Astrocyte (in vitro differentiated cells and primary cell): Measurements from ENCODE around the gene SSBP1.

Experiments used
- EZH2 ChIP-seq: IDR thresholded peaks from 2 replicates; pipeline ENCODE4 v1.6.1; 2012; ENCODE audit warnings: mild to moderate bottlenecking, low read length, inconsistent platforms; ENCODE audit not compliant: insufficient read depth
- TF ChIP-seq, protein P1 (sequence below): IDR thresholded peaks from 2 replicates; pipeline ENCODE4 v1.5.1; 2011; ENCODE audit warnings: low read depth, mild to moderate bottlenecking, inconsistent platforms, low read length, moderate library complexity; ENCODE audit not compliant: insufficient read depth

DNA sequence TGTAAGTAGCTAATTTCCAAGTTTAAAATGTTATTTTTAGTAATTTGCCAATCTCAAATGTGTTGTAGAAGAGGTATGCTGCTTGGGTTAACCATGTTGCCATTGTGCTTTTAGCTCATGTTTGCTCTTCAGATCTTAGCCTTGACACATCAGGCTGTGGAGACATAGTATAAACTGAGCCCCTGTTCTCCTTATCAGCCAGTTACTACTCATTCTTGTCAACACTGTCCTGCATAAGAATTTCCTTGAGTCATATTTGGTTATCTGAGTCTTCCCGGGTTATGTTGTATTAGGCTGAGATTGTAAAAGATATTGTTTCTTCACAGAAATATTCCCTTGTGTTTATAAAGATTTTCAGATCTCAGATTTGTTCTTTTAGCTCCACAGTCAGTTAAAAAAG lies 4.1 kb downstream of the SSBP1 start:
- TF ChIP-seq, protein P1, sequence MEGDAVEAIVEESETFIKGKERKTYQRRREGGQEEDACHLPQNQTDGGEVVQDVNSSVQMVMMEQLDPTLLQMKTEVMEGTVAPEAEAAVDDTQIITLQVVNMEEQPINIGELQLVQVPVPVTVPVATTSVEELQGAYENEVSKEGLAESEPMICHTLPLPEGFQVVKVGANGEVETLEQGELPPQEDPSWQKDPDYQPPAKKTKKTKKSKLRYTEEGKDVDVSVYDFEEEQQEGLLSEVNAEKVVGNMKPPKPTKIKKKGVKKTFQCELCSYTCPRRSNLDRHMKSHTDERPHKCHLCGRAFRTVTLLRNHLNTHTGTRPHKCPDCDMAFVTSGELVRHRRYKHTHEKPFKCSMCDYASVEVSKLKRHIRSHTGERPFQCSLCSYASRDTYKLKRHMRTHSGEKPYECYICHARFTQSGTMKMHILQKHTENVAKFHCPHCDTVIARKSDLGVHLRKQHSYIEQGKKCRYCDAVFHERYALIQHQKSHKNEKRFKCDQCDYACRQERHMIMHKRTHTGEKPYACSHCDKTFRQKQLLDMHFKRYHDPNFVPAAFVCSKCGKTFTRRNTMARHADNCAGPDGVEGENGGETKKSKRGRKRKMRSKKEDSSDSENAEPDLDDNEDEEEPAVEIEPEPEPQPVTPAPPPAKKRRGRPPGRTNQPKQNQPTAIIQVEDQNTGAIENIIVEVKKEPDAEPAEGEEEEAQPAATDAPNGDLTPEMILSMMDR, result no peak
- no peak for TF ChIP-seq EZH2
